HG02981 (cell line): ENCODE measurements around the gene FLT4.
"Not testable (repeated sequence)": the region's sequence is repeated elsewhere in the genome, so short reads cannot be mapped to it uniquely, and the experiment has no call there.

ENCODE experiments used
- ATAC-seq: cut with Tn5 transposase; IDR thresholded peaks from one replicate; pipeline ENCODE4 v1.9.1; 2021; ENCODE audit warnings: mild to moderate bottlenecking, moderate library complexity; ENCODE audit not compliant: unreplicated experiment

The FLT4 gene

DNA sequence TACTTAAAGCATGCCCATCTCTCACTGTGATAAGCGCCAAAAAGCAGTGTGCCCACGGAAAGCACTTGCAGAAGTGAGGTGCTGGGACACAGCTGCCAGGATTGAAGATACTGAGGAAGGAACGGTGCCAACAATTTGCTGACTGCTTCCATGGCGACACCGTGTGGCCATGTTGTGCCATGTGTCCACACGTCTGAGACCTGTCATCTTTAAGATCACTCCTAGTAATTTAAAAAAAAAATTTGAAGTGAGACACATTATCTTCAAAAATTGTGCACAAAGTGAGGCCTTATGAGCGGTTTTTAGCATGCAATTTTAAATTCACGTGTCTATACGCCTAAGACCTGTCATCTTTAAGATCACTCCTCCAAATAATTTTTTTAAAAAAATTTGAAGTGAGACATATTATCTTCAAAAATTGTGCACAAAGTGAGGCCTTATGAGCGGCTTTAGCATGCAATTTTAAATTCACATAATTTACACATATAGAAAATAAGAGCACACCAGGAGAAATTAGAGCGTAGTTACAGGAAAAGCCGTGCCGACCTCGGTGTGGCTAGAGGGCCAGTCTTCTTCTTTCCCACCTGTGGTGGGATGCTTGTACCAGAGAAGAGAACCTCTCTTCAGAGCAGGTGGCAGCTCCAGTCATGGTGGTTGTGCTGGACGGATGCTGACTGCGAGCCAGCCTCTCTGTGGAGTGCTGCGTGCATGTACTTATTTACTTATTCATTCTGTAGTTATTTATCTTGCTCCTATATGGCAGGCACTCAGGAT lies 21.4 kb upstream of the FLT4 start:
- ATAC-seq, result no peak

DNA sequence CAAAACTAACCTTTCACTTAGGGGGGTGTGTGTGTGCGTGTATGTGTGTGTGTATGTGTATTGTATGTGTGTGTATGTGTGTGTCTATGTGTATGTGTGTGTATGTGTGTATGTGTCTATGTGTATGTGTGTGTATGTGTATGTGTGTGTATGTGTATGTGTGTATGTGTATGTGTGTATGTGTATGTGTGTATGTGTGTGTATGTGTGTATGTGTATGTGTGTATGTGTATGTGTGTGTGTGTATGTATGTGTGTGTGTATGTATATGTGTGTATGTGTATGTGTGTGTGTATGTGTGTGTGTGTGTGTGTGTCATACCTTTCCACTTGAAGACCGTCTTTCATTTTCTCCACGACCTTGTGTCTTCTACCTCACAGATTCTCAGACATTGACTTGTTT lies 20.8 kb upstream of the FLT4 start:
- ATAC-seq, result no peak

DNA sequence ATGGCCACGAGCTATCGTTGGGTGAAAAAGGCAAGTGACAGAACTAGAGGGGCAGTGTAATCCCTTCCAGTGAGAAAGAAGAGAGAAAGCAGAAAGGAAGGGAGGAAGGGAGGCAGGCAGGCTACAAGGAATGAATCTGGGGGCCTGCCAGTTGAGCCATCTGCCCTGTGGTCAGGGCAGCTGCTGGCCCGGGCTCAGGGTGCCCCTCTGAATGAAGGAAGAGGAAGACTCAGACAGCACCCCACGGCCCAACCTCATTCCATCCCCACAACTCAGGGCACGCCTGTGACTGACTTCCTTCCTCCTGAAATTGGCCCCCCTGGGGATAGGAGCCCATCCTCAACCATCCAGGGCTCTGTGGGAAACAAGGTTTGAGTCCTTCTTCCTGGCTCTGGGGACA lies 20.3 kb upstream of the FLT4 start:
- ATAC-seq, result no peak

DNA sequence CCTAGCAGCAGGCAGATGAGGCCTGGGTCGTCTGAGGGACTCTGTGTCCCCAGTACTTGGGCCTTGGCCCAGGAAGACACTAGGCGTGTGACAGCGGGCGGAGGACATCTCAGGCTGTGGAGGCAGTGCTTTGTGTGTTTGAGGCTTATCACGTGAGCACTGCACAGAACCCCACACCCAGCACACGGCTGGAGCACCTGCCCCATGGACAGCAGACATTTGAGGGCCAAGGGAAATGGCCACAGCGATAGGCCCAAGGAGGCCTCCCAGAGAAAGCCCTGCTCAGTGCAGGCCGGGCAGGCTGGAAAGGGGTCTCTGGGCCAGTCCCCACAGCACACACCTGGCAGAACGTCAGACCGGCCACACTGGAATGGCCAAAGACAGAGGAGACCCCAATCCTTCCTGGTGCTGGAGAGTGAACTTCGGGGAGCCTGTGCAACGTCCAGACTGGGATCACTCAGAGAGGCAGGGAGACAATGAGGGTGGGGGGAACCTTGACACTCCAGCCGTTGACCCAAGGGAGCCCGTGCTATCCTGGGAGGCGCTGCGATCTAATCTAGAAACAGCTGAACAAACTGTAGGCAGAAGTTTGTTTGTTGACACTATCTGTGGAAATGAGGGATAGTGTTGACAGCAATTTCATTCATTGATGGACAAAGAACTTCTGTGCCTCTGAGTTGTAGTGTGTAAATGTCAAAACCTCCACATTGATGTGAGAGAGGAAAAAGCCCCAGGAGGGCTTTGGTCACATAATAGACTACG lies 19.6 kb upstream of the FLT4 start:
- ATAC-seq, result no peak

DNA sequence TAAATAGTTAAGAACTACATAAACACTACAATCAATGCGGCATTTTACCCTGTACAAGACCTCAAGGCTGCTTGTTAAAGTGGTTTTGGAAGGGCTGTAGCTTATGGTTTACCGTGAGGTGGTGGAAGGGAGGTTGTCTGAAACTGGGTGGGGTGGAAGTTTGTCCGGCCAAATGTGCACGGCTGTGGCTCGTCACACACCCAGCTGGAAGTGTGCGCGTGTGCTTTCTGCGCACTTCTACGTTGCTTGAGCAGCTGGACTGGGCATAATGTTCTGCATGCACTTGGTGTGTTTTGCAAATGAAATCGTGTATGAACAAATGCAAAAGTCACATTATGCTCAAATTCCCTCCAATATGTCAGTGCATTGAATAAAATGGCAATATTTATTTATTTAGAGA lies 17.4 kb upstream of the FLT4 start:
- no peak for ATAC-seq

DNA sequence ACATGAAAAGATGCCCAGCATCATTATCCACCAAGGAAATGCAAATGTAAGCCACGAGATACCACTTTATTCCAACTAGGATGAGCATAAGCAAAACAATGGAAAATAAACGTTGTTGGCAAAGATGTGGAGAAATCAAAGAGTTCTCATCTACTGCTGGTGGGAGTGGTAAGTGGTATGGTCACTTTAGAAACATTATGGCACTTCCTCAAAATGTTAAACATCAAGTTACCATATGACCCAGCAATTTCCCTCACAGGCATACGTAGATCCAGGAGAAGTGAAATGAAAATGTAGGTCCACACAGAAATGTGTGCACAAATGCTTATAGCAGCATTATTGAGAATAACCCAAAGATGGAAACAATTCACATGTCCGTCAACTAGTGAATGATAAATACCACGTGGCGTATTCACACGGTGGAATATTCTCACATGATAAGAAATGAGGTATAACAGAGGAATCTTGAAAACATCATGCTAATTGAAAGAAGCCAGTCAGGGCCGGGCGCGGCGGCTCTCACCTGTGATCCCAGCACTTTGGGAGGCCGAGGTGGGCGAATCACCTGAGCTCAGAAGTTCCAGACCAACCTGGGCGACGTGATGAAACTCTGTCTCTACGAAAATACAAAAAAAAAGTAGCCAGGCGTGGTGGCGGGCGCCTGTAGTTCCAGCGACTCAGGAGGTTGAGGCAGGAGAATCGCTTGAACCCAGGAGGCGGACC lies 16.4 kb upstream of the FLT4 start:
- ATAC-seq, result no peak

DNA sequence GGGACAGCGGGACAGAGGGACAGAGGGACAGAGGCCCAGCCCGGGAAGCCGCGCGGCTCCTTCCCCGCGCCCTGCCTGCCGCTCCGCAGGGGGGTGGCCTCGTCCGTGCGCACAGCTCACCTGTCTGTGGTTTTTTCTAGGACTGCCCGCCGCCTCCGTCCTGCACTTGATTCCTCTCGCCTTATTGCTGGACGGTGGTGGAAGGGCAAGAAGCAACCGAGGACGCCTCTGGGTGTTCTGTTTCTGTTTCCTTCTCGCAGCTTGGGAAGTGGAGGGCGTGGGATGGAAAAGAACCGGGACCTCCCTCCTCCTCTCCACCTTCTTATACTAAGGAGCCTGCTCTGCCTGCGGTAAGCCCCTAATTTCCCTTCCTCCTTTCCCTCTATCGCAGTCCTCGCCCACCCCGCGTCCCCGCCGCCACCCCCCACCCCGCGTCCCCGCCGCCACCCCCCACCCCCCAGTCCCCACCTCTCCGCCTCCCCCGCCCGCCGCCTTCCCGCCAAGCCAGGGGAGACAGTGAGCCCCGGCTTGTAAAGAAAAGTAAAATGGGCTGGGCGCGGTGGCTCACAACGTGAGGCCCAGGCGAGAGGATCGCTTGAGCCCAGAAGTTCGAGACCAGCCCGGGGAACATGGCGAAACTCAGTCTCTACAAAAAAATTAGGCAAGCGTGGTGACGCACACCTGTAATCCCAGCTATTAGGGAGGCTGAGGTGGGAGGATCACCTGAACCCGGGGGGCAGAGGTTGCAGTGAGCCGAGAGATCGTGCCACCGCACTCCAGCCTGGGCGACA lies 9.6 kb upstream of the FLT4 start:
- ATAC-seq, result no peak

DNA sequence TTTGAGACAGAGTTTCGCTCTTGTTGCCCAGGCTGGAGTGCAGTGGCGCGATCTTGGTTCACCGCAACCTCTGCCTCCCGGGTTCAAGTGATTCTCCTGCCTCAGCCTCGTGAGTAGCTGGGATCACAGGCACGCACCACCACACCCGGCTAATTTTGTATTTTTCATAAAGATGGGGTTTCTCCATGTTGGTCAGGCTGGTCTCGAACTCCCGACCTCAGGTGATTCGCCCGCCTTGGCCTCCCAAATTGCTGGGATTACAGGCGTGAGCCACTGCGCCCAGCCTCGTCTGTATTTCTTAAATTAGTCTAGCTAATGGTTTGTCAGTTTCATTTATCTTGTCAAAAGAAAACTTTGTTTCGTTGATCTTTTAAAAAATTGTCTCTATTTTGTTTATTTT lies 5.8 kb upstream of the FLT4 start:
- ATAC-seq, result not testable (repeated sequence)

DNA sequence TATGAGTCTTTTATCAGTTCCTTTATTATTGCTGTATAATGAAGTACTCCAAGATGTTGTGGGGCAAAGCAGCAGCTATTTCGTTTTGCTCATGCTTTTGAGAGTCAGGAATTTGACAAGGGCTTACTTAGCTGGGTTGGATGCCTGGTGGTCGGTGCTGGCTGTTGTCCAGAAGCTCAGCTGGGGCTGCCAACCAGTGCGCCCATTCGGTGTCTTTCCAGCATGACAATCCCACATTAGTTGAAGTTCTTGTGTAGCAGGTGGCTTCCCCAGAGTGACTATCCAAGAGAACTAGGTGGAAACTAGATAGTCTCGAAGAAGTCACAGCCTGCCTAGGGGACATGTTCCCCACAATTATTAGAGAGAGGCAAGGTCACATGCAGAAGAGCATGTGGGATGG lies 3.4 kb upstream of the FLT4 start:
- no peak for ATAC-seq

DNA sequence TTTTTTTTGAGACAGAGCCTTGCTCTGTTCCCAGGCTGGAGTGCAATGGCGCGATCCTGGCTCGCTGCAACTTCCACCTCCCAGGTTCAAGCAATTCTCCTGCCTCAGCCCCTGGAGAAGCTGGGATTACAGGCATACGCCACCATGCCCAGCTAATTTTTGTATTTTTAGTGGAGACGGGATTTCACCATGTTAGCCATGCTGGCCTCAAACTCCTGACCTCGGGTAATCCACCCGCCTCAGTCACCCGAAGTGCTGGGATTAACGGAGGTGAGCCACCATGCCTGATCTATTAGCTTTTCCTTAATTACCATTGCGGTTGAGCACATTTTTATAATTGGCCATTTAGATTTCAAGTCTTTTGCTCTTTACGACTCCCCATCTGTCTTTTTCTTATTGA lies 2.9 kb upstream of the FLT4 start:
- ATAC-seq, result no peak

DNA sequence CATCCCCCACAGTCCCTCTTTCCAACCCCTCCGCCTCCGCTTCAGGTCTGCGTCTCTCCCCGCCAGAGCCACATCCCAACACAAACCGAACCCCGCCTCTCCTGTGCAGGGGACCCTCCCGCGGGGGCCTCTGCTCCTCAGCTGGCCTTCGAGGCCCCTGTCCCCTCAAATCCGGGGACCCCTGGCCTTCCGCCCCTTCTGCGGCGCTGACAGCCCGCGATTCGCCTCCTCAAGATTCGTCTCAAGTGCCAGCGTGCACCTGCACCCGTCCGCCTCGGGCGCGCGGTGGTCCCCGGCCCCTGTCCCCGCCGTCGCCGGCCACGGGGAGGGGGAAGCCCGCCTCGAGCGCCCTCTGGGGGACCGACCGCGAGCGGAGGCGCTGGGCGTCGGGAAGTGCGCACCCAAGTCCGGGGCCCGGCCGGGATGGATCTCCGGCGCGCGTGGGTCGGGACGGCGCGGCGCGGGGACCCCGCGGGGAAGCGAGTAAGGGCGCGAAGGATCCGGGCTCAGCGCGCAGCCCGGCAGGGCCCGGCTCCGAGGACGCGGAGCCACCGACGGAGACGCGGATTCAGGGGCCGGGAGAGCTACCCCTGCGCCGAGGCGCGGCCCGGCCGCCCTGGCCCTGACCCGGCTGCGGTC lies 623 bp downstream of the FLT4 start:
- no peak for ATAC-seq

DNA sequence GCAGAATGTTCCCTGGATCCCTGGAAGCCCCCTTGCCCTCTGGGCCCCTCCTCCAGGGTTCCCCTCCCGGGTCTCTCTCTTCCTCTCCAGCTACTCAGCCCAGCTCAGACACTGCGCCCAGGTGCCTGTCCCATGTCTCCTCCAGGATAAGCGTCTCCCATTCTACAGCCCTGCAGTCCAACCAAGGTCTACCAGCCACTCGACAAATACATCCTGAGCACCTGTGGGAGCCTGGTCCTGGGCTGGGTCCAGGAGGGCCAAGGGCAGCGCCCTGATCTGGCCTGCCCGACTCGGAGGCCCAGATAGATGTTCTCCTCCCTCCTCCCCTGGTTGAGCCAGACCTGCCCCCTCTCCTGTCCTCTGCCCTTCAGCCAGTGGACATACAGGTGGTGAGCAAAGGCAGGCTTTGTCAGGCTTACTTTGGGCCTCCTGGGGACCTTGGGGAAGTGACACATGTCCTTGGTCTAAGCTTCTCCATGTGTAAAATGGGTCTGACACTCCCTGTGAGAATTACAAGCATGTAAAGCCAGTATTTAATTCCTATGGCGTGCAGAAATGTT lies 1.4 kb downstream of the FLT4 start:
- ATAC-seq, result no peak

DNA sequence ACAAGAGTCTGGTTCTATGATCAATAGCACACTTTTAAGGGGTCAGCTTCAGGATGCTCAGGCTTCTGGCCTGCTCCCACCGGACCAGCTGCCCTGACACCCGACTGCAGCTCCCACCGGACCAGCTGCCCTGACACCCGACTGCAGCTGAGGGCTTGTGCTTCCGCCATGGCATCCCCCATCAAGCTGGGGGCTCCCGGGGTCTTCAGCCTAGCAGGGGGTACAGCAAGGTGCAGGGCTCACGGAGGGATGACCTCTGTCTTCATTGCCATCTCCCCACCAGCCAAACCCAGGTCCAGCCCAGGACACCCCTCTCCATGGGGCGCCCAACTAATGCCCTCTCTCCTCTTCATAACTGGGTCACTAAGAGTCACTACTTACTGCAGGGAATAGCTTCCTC lies 1.9 kb downstream of the FLT4 start:
- no peak for ATAC-seq

DNA sequence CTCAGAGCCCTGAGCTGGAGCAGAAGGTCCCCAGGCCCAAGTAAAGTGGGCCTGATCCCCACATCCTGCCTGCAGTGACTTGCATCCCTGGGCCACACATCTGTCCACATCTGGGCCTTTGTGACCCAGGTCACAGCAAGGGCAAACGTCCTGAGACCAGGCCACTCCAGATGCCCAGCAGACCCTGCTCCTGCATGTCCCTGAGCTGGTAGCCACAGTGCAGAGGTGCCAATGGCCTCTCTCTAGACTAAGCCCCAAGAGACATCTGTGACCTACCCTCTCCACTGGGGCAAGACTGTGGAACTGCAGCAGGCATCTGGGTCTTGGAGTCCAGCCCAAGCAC lies 2.5 kb downstream of the FLT4 start:
- no peak for ATAC-seq

DNA sequence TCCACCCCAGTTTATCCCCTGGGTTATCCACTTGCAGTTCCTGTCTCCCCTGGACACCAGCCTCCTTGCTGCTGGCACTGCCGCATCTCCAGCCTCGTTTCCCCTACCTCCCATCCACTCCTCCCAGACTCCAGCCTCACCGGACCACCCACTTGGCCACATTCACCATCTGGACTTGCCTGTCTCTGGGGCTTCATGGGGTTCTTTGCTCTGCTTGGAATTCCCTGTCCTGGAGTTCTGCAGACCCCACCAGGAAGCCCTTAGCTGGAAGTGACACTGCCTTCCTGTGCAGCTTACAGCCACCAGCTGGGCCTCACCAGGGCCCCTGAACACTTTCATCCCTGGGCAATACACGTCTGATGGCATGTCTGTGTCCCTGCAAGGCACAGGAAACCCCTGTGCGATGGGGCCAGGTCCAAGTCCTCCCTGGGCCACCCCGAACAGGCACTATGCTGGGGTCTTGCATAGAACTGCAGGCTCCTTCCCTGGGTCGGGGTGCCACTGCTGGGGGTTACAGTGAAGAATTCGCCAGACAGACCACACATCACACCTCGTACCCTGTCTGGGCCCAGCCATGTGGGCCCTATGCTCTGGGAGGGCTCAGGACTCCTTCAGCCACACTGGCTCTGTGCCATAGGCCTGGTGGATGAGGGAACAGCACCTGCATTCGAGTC lies 3.0 kb downstream of the FLT4 start:
- ATAC-seq, result no peak

DNA sequence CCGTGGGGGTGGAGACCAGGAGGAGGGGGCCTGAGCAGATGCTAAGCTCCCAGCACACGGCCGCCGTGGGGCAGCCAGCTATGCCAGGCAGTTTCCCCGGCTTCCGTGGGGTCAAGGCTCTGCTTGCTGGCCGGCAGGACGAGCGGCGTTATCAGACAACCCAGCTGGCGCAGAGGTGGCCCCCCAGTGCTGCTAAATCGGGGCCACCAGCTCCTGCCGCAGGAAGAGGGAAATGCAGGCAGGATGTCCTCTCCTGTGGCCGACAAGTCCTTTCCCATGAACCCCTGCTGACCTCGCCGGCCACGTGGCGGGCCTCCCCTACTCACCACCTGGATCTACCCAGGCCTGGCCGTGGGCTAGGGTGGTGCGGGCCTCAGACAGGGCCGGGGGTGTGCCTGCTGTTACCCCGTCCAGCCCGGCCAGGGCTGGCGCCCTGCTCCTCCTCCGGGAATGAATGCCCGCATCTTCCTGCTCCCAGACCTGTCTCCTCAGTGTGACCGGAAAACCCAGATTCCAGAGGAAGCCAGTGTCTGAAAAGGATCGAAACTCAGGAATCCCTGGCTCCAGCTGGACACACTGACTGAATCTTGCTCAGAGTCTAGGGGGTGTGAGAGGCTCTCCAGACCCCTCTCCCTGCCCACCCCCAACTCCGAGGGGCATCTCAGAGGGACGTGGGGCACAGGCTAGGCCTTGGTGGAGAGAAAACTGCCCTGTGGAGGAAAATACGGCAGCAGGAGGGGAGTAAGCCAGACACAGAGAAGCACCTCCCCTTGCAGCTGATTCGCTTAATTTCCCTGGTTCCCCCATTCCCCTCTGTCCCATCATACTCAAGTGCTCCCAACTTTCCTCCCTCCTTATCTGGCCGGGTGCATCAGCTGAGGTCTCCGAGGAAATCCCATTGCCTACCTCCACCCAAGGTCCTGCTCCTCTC lies 3.9 kb downstream of the FLT4 start:
- no peak for ATAC-seq

DNA sequence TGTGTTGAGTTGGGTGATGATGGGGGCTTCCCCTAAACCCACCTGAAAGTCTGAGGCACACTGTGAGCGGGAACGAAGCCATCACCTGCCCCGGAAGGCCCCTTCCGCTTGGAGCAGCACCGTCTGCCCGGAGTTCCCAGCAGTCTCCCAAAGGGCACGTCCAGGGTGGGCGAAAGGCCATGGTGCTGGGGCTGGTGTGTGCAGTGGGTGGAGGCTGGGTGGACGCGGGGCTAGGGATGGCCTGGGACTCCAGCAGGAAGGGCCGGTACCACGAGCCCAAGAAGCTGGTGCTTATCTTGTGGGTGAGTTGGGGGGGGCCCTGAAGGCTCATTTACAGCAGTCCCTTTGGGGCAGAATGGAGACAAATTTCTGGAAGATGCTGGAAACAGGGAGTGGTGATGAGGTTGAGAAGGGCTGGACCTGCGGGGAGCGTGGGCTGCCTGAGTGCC lies 4.6 kb downstream of the FLT4 start:
- ATAC-seq, result no peak

DNA sequence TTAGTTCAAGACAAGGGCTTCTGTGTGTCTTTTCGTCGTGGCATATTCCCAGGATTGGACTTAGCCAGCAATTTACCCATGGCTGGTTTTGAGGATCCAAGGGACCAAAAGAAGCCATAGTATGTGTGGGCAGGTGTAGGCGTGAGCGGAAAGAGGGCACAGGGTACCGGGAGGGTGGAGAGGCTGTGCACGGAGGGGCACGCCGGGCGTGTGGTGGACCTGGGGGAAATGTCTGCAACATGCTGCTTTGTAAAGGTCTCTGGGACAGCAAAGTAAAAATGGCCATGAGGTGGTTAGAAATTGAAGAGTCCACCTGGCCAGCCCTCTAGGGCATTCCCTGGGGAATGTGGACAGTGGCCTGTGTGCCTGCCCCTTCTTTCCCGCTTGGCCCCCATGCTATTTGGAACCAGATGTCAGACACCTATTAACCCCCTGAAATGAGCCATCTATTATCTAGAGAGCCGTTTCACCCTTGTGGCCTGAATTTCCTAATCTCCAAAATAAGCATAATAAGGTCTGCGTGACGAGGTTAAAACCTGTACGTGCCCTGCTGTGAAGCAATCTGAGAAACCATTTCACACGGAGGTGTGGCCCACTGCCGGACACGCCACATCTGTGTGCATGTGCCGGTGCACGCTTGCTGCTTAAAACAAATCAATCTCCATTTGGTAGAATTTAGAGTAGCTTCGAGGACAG lies 5.1 kb downstream of the FLT4 start:
- ATAC-seq, result no peak
